Type B pancreatic cell (in vitro differentiated cells): ENCODE data around the gene EEF2. TPM values are rescaled to one million over a fixed set of nuclear protein-coding genes. Genes with fewer than 3 reads are reported as not detected.
"Not testable (repeated sequence)": the region's sequence is repeated elsewhere in the genome, so short reads cannot be mapped to it uniquely, and the experiment has no call there.

ENCODE experiments used
- DNase-seq: peaks from one replicate; pipeline ENCODE4 v3.0.0; 2021; ENCODE audit warnings: mixed read lengths; ENCODE audit not compliant: unreplicated experiment; ENCODE audit errors: extremely low spot score
- H3K27ac Mint-ChIP-seq: 2 replicates; pipeline ENCODE4 v1.8.0; 2021; ENCODE audit warnings: mild to moderate bottlenecking, mixed read lengths
- H3K27me3 Mint-ChIP-seq: 2 replicates; pipeline ENCODE4 v1.8.0; 2021; ENCODE audit warnings: mixed read lengths
- H3K36me3 Mint-ChIP-seq: 2 replicates; pipeline ENCODE4 v1.8.0; 2021; ENCODE audit warnings: mixed read lengths
- H3K4me1 Mint-ChIP-seq: one replicate; pipeline ENCODE4 v1.8.0; 2021; ENCODE audit warnings: mixed read lengths; ENCODE audit not compliant: unreplicated experiment
- H3K4me3 Mint-ChIP-seq: 2 replicates; pipeline ENCODE4 v1.8.0; 2021; ENCODE audit warnings: mild to moderate bottlenecking, mixed read lengths
- H3K9me3 Mint-ChIP-seq: 2 replicates; pipeline ENCODE4 v1.8.0; 2021; ENCODE audit warnings: mixed read lengths
- total RNA-seq: library from RNA; stranded (reverse); gene quantifications from 2 replicates; pipeline ENCODE4 v1.2.1, GENCODE V29; 2021; ENCODE audit warnings: low replicate concordance
- TF ChIP-seq, protein P1 (sequence below): fragments of 200-600 bp; sonication (generic); conservative IDR thresholded peaks from 2 replicates; pipeline ENCODE4 v1.5.0; 2021; ENCODE audit warnings: antibody characterized with exemption, mild to moderate bottlenecking

The EEF2 gene
- total RNA-seq, 1 donor from 2014 or later, result 2,929 TPM

- H3K27me3 Mint-ChIP-seq, result no peaks in the 10 kb centered on the region
These were observed 16.5 kb downstream of the EEF2 start for GRCh38 chr19:3968556-3969434.

GRCh38 chr19:3967983-3968382, 17.3 kb downstream of the EEF2 start:
- Mint-ChIP-seq H3K27ac (peak overlapping the region; percentile 94), H3K36me3 (peaks cover 14% of the 10 kb centered on the region), H3K4me1 (peaks cover 27% of the 10 kb centered on the region), H3K4me3 (peak overlapping the region; percentile 90)
- H3K27me3 Mint-ChIP-seq, DNase-seq, H3K9me3 Mint-ChIP-seq: not testable (repeated sequence)

More at GRCh38 chr19:3968556-3969434, 16.5 kb downstream of the EEF2 start:
- Mint-ChIP-seq H3K36me3 (peaks cover 14% of the 10 kb centered on the region), H3K9me3 (no peaks in the 10 kb centered on the region), H3K27ac (peak overlapping the region; percentile 94), H3K4me1 (peaks cover 27% of the 10 kb centered on the region), H3K4me3 (peak overlapping the region; percentile 90)
- TF ChIP-seq, protein P1, sequence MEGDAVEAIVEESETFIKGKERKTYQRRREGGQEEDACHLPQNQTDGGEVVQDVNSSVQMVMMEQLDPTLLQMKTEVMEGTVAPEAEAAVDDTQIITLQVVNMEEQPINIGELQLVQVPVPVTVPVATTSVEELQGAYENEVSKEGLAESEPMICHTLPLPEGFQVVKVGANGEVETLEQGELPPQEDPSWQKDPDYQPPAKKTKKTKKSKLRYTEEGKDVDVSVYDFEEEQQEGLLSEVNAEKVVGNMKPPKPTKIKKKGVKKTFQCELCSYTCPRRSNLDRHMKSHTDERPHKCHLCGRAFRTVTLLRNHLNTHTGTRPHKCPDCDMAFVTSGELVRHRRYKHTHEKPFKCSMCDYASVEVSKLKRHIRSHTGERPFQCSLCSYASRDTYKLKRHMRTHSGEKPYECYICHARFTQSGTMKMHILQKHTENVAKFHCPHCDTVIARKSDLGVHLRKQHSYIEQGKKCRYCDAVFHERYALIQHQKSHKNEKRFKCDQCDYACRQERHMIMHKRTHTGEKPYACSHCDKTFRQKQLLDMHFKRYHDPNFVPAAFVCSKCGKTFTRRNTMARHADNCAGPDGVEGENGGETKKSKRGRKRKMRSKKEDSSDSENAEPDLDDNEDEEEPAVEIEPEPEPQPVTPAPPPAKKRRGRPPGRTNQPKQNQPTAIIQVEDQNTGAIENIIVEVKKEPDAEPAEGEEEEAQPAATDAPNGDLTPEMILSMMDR, result no peak
- DNase-seq, result peak; percentile 88

DNA sequence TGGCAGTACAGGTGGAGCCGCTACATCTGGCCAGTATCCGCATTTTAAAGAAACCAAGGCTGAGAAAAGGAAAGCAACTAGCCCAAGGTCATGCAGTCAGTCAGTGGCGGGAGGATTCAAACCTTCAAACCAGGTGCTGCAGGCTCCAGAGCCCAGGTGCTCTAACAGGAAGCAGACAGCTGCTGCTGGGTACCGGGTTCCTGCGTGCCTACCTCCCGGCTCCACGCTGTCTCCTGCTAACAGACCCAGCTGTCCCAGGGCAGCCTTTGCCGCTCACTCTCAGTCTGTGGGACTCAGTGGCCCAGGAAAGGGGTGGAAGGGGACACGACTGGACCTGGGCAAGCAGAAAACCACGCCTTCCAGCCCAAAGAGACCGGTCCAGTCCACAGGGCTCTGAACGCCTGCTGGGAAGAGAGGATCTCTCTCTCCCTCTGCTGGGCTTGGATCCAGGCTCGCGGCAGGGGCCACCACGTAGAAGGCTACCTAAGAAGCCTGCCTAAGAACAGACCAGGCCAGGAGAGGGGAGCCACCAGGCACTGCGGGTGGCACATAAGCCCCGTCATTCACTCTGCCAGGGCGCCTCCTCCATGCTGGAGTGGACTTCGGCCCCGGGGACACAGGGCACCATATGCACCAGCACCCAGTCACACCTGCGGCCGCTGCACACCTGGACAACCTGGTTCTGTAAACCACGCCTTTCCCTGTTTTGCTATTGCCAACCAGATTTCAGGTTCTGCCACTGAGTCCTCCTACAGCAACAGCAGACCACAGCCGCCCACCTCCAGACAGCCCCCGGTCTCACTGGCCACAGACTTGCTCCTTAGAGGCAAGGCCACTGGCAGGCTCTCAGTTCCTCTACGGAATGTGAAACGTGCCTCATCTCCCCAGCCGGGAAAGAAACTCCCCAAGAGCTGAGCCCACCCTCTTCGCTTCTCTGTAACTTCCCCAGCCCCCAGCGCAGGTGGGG, 18.9 kb downstream of the EEF2 start:
- Mint-ChIP-seq H3K36me3 (peaks cover 14% of the 10 kb centered on the region), H3K27ac (peak overlapping the region; percentile 82)

DNA sequence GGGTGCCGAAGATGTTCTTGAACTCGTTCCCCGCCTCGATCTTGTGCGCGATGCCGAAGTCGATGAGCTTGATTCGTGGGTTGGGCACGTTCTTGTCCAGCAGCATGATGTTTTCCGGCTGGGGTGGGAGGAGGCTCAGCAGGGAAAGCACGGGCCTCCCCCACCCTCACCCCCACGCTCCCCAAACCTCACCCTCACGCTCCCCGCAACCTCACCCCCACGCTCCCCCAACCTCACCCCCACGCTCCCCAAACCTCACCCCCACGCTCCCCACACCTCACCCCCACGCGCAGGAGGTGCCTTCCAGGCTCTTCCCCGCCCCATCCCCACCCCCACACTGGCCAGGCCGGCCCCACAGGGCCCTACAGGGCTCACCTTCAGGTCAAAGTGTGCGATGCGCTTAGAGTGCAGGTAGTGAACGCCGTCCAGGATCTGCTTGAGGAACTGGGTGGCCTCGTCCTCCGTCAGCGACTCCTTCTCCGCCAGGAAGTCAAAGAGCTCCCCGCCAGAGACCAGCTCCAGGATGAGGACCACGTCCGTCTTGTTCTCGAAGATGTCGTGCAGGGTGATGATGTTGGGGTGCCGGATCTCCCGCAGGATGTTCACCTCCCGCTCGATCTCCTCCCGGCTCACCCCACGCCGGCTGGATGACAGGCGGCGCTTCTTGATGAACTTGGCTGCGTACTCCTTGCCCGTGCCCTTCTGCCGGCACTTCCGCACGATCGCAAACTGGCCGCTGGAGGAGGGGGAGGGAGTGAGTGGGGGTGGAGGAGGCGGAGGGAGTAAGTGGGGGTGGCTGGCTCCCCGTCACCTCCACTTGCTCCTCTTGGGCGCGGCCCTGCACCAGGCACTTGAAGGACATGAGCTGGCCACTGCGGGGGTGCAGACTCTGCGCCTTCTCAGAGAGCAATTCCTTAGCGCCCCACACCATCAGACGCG, 20.7 kb downstream of the EEF2 start:
- DNase-seq, result no peak
- TF ChIP-seq, protein P1, result no peak
- H3K9me3 Mint-ChIP-seq, result no peaks in the 10 kb centered on the region
- H3K27ac Mint-ChIP-seq, result no peak overlapping the region
- no peaks in the 10 kb centered on the region for H3K27me3 Mint-ChIP-seq
- H3K36me3 Mint-ChIP-seq, result peaks cover 13% of the 10 kb centered on the region
- no peak overlapping the region for H3K4me3 Mint-ChIP-seq
- H3K4me1 Mint-ChIP-seq, result peaks cover 13% of the 10 kb centered on the region

More for the DNA sequence above, 18.9 kb downstream of the EEF2 start:
- TF ChIP-seq, protein P1, result no peak
- Mint-ChIP-seq H3K9me3 (no peaks in the 10 kb centered on the region), H3K27me3 (no peaks in the 10 kb centered on the region), H3K4me1 (peaks cover 25% of the 10 kb centered on the region), H3K4me3 (no peak overlapping the region)
- DNase-seq, result no peak

DNA sequence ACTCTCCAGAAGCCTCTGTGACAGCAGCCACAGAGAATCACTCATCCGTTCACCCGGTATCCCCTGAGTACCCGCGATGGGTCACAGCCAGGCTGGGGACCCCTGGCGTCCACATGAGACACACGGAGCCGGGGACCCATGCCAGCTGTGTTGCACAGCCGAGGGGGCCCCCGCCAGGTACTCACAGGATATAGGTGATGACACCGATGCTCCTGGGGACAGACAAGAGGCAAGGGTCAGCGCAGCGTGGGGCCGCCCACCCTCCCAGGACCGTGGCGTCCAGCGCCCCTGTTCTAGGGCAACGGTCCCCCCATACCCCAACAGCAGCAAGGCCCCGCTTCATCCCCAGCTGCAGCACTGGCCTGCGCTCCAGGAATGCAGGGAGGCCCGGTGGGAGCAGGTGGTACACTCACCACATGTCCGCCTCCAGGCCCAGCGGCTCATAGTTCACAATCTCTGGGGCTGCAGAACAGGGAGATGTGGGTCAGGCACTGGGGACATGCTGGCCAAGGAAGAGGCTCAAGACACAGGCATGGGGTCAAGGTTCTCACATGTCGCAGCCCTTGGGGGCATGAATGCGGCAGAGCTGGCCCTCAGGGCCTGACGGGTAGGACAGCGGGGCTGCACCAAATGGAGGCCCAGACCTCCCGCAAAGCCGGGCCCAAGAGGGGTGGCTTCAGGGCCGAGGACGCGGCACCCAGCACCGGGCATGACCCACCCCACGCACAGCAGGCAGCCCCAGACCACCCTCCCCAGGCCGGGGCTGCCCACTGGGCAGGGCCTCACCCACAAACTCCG, 21.6 kb downstream of the EEF2 start:
- Mint-ChIP-seq H3K27me3 (no peaks in the 10 kb centered on the region), H3K4me3 (no peak overlapping the region), H3K27ac (no peak overlapping the region), H3K4me1 (peaks cover 5% of the 10 kb centered on the region), H3K9me3 (no peaks in the 10 kb centered on the region), H3K36me3 (peaks cover 8% of the 10 kb centered on the region)
- no peak for DNase-seq
- TF ChIP-seq, protein P1, result no peak
